ENCODE results near the gene CST9.

GRCh38 chr20:23607497-23608245 lies 2.0 kb upstream of the CST9 start:
- TF ChIP-seq CTCF (conservative IDR thresholded peaks at IDR 0.05; ENCODE audit: low read depth, low read length): no peak
- no peak for TF ChIP-seq EZH2 (IDR thresholded peaks at IDR 0.05; ENCODE audit: low read length, unreplicated experiment)
- TF ChIP-seq EZH2phosphoT487 (IDR thresholded peaks at IDR 0.05; ENCODE audit: borderline replicate concordance, low read length): no peak

Data from PC-3 (cell line).